Uterus (tissue), 2 donors: ENCODE data around the gene BRAP.

Source experiments
- POLR2A ChIP-seq, 2 donors: fragments of 450-650 bp; IDR thresholded peaks; one replicate each; pipeline ENCODE4 v1.6.1; 2016; ENCODE audit warnings: antibody characterized with exemption in 2 of 2, mild to moderate bottlenecking in 1 of 2, moderate library complexity in 1 of 2
- TF ChIP-seq, protein P1 (sequence below), 4 experiments: fragments of 200-600 bp in 2 of 4; fragments of 450-650 bp in 2 of 4; sonication (generic) in 2 of 4; IDR thresholded peaks; one replicate each; pipeline ENCODE4 v1.5.1; 2016 to 2019; ENCODE audit warnings: antibody characterized with exemption in 4 of 4, mild to moderate bottlenecking in 2 of 4, moderate library complexity in 1 of 4

DNA sequence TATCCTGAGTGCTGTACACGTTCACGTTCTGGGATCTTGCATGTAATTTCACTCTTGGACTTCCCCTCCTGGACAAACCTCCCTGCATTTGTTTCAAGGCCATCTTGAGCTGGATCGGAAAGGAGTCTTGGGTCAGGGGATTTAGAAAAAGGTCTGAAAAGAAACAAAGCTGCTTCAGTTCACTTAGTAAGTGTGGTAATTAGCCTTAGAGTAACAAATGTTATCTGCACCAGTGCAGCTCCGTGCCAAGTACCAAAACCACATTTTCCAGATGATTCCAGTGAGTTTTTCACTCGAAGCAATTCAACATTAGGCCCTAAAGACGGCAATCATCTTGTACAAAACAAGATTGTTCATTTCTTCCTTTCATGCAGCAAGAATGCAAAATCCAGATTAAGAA, 47.2 kb downstream of the BRAP start:
- TF ChIP-seq, protein P1, sequence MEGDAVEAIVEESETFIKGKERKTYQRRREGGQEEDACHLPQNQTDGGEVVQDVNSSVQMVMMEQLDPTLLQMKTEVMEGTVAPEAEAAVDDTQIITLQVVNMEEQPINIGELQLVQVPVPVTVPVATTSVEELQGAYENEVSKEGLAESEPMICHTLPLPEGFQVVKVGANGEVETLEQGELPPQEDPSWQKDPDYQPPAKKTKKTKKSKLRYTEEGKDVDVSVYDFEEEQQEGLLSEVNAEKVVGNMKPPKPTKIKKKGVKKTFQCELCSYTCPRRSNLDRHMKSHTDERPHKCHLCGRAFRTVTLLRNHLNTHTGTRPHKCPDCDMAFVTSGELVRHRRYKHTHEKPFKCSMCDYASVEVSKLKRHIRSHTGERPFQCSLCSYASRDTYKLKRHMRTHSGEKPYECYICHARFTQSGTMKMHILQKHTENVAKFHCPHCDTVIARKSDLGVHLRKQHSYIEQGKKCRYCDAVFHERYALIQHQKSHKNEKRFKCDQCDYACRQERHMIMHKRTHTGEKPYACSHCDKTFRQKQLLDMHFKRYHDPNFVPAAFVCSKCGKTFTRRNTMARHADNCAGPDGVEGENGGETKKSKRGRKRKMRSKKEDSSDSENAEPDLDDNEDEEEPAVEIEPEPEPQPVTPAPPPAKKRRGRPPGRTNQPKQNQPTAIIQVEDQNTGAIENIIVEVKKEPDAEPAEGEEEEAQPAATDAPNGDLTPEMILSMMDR (IDR thresholded peaks at IDR 0.05): no peak
- no peak for TF ChIP-seq POLR2A (IDR thresholded peaks at IDR 0.05)
